Loucy (cell line): Measurements from ENCODE around the gene GLIPR1L2.

Experiments
- H2AFZ ChIP-seq: fragments of 200-600 bp; sonication (generic); 2 replicates; pipeline ENCODE4 v1.6.0; 2016; ENCODE audit warnings: antibody characterized with exemption, mild to moderate bottlenecking, low read length, moderate library complexity
- H3F3A ChIP-seq: fragments of 200-600 bp; 2 replicates; pipeline ENCODE4 v1.6.0; 2016; ENCODE audit warnings: antibody characterized with exemption, low read depth, mild to moderate bottlenecking
- H3K27me3 ChIP-seq: fragments of 200-600 bp; sonication (generic); 2 replicates; pipeline ENCODE4 v1.6.1; 2014; ENCODE audit warnings: low read length, mild to moderate bottlenecking; ENCODE audit not compliant: insufficient read depth, poor library complexity, severe bottlenecking
- H3K36me3 ChIP-seq: fragments of 200-600 bp; sonication (generic); 2 replicates; pipeline ENCODE4 v1.6.1; 2016; ENCODE audit warnings: low read length; ENCODE audit not compliant: insufficient read depth
- H3K4me1 ChIP-seq: fragments of 200-600 bp; sonication (generic); 2 replicates; pipeline ENCODE4 v1.5.1; 2014; ENCODE audit warnings: low read length, mild to moderate bottlenecking; ENCODE audit not compliant: insufficient read depth, poor library complexity, severe bottlenecking
- H3K4me2 ChIP-seq: fragments of 200-600 bp; sonication (generic); 2 replicates; pipeline ENCODE4 v1.6.0; 2014; ENCODE audit warnings: antibody characterized with exemption, low read length, low read depth, mild to moderate bottlenecking; ENCODE audit not compliant: poor library complexity, severe bottlenecking
- H3K4me3 ChIP-seq: fragments of 200-600 bp; sonication (generic); 2 replicates; pipeline ENCODE4 v1.5.1; 2014; ENCODE audit warnings: low read length, mild to moderate bottlenecking, mixed read lengths; ENCODE audit not compliant: poor library complexity, severe bottlenecking
- H3K79me2 ChIP-seq: fragments of 200-600 bp; sonication (generic); 2 replicates; pipeline ENCODE4 v1.6.1; 2014; ENCODE audit warnings: low read length; ENCODE audit not compliant: insufficient read depth
- H3K9ac ChIP-seq: fragments of 200-600 bp; sonication (generic); 2 replicates; pipeline ENCODE4 v1.6.0; 2014; ENCODE audit warnings: mild to moderate bottlenecking, low read depth, low read length, moderate library complexity; ENCODE audit not compliant: poor library complexity, severe bottlenecking
- H3K9me2 ChIP-seq: fragments of 200-600 bp; sonication (generic); replicated peaks from 2 replicates; pipeline ENCODE4 v1.6.1; 2016; ENCODE audit warnings: low read depth, low read length, mixed read lengths
- H3K9me3 ChIP-seq: fragments of 200-600 bp; sonication (generic); 2 replicates; pipeline ENCODE4 v1.6.1; 2014; ENCODE audit warnings: mild to moderate bottlenecking, antibody characterized with exemption, low read length, low read depth; ENCODE audit not compliant: insufficient read depth
- H4K20me1 ChIP-seq: fragments of 200-600 bp; sonication (generic); 2 replicates; pipeline ENCODE4 v1.6.0; 2014; ENCODE audit warnings: antibody characterized with exemption, low read length, mild to moderate bottlenecking; ENCODE audit not compliant: insufficient read depth, poor library complexity, severe bottlenecking
- EZH2phosphoT487 ChIP-seq: fragments of 200-600 bp; IDR thresholded peaks from 2 replicates; pipeline ENCODE4 v1.6.1; 2018; ENCODE audit warnings: antibody characterized with exemption, mild to moderate bottlenecking, moderate library complexity, borderline replicate concordance
- TF ChIP-seq, protein P1 (sequence below): fragments of 200-600 bp; sonication (generic); conservative IDR thresholded peaks from 2 replicates; pipeline ENCODE4 v1.5.1; 2014; ENCODE audit warnings: mild to moderate bottlenecking, antibody characterized with exemption, low read length

GLIPR1L2 gene

DNA sequence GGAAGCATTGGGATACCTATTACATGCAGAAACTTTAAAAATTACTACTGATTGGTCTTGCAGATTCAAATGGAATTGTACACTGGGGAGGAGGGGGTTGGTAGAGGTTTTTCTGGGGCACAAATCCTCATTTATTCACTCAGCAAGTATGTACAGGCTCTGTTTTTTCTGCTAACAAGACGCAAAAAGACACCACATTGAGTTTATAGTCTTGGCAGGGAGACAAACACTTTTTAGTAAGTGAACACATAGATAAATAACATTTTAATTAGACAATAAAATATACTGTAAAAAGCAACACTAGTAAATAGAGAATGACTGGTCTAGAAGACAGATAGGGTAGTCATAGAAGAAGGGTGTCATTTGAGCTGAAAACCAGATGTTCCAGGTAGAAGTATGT, 23.8 kb downstream of the GLIPR1L2 start:
- no peak overlapping the region for H2AFZ ChIP-seq
- H3K4me1 ChIP-seq: no peaks in the 10 kb centered on the region
- H3K4me2 ChIP-seq: no peak overlapping the region
- H3K79me2 ChIP-seq: no peaks in the 10 kb centered on the region
- no peaks in the 10 kb centered on the region for H4K20me1 ChIP-seq
- no peaks in the 10 kb centered on the region for H3K27me3 ChIP-seq
- H3K9me3 ChIP-seq: no peaks in the 10 kb centered on the region
- H3K9ac ChIP-seq: no peak overlapping the region
- no peaks in the 10 kb centered on the region for H3K36me3 ChIP-seq
- no peaks in the 10 kb centered on the region for H3F3A ChIP-seq
- no peak for TF ChIP-seq EZH2phosphoT487
- TF ChIP-seq, protein P1, sequence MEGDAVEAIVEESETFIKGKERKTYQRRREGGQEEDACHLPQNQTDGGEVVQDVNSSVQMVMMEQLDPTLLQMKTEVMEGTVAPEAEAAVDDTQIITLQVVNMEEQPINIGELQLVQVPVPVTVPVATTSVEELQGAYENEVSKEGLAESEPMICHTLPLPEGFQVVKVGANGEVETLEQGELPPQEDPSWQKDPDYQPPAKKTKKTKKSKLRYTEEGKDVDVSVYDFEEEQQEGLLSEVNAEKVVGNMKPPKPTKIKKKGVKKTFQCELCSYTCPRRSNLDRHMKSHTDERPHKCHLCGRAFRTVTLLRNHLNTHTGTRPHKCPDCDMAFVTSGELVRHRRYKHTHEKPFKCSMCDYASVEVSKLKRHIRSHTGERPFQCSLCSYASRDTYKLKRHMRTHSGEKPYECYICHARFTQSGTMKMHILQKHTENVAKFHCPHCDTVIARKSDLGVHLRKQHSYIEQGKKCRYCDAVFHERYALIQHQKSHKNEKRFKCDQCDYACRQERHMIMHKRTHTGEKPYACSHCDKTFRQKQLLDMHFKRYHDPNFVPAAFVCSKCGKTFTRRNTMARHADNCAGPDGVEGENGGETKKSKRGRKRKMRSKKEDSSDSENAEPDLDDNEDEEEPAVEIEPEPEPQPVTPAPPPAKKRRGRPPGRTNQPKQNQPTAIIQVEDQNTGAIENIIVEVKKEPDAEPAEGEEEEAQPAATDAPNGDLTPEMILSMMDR: no peak
- no peaks in the 10 kb centered on the region for H3K9me2 ChIP-seq
- no peak overlapping the region for H3K4me3 ChIP-seq

DNA sequence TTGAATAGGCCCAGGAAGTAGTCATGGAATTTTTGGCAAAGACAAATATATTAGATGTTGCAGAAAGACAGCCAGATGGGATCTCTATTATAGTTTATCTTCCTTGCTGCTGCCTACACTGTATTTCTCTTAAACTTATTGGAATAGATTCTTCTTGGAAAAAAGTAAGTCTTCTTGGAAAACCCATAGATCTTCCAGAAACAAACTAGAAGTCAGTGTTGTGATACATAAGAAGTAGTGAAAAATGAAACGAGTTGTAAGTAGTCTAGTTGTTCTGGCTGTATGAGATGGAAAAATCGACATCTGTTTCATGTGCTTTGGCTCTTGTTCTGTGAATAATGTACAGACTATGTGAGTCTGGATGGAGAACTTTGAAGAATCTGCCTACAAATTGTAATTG, 29.0 kb downstream of the GLIPR1L2 start:
- Histone ChIP-seq H3K27me3 (no peaks in the 10 kb centered on the region), H3K36me3 (no peaks in the 10 kb centered on the region), H3K9ac (no peak overlapping the region), H2AFZ (no peak overlapping the region), H3F3A (no peaks in the 10 kb centered on the region), H3K9me2 (no peaks in the 10 kb centered on the region), H3K4me2 (no peak overlapping the region), H3K4me3 (no peak overlapping the region), H3K9me3 (no peaks in the 10 kb centered on the region), H3K4me1 (no peaks in the 10 kb centered on the region), H3K79me2 (no peaks in the 10 kb centered on the region), H4K20me1 (no peaks in the 10 kb centered on the region)
- TF ChIP-seq, protein P1: no peak
- no peak for TF ChIP-seq EZH2phosphoT487

DNA sequence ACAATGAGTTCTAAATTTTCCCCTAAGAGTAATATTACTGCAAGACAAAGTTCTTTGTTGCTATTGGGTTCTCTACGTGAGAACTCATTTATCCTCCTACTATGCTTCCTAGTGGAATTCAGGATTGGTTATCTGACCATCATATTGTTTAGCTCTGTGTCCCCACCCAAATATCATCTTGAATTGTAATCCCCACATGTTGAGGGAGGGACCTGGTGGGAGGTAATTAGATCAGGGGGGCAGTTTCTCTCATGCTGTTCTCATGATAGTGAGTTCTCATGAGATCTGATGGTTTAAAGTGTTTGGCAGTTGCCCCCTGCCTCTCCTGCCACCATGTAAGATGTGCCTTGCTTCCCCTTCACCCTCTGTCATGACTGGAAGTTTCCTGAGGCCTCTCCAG, 36.6 kb downstream of the GLIPR1L2 start:
- no peak overlapping the region for H2AFZ ChIP-seq
- H3K79me2 ChIP-seq: no peaks in the 10 kb centered on the region
- H3F3A ChIP-seq: no peaks in the 10 kb centered on the region
- H3K27me3 ChIP-seq: no peaks in the 10 kb centered on the region
- no peak overlapping the region for H3K4me3 ChIP-seq
- H3K4me1 ChIP-seq: no peaks in the 10 kb centered on the region
- H3K36me3 ChIP-seq: no peaks in the 10 kb centered on the region
- H3K4me2 ChIP-seq: no peak overlapping the region
- no peak overlapping the region for H3K9ac ChIP-seq
- no peaks in the 10 kb centered on the region for H4K20me1 ChIP-seq
- TF ChIP-seq, protein P1: no peak
- TF ChIP-seq EZH2phosphoT487: no peak
- H3K9me3 ChIP-seq: peaks cover 5% of the 10 kb centered on the region; the same call in 1 of the 2 replicates
- no peaks in the 10 kb centered on the region for H3K9me2 ChIP-seq
